ENCODE measurements around the gene RXFP4. TPM values are rescaled to one million over a fixed set of nuclear protein-coding genes. Genes with fewer than 3 reads are reported as not detected.

Gene RXFP4
- total RNA-seq, 1 donor from 2014 or later: not detected

DNA sequence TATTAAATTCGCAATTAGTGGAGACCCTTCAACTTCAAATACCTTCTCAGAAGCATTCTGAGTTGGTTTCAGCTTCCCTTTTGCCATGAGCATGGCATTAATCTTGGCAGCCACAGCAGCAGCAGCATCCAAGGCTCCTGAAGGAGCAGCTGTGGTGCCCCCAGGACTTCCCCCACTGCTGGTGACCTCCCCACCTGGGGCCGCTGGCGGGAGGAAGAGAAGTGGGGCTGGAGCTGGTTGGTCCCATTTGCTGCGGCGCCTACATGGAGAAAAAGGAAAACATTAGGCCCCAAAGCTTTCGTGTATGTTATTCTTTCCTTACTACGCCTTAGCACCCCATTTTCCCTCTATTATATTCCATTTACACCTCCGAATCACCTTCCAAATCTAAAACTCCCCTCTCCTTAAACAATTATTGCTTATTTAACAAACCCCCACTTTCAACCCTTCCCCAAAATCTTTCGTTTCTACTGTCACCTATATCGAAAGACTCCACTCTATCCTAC lies 7.8 kb upstream of the RXFP4 start:
- TF ChIP-seq CTCF (IDR thresholded peaks at IDR 0.05): no peak
- no peak for TF ChIP-seq POLR2AphosphoS5 (IDR thresholded peaks at IDR 0.05; ENCODE audit: insufficient read depth in 1 of 2, low read depth in 1 of 2)
- TF ChIP-seq POLR2A (IDR thresholded peaks at IDR 0.05): no peak
- H3K27me3 ChIP-seq: no peaks in the 10 kb centered on the region
- H3K4me3 ChIP-seq: peak overlapping the region; percentile 85 to 95
- peaks cover 0 to 37% of the 10 kb centered on the region in 2 donors for H3K36me3 ChIP-seq
- H3K4me1 ChIP-seq: peaks cover 55% of the 10 kb centered on the region
- intact Hi-C loops (cut with DNase I): no loop called here
- no peaks in the 10 kb centered on the region for H3K9me3 ChIP-seq
- DNase-seq (ENCODE audit: extremely low spot score in 2 of 2): no peak
- H3K27ac ChIP-seq: peak overlapping the region; percentile 93

- TF ChIP-seq POLR2AphosphoS5 (IDR thresholded peaks at IDR 0.05; ENCODE audit: insufficient read depth in 1 of 2, low read depth in 1 of 2) (peak; percentile 100), POLR2A (IDR thresholded peaks at IDR 0.05) (peak in 1 of 2 donors; percentile 90), CTCF (IDR thresholded peaks at IDR 0.05) (peak in 1 of 3 experiments; percentile 8)
- no peaks in the 10 kb centered on the region for H3K9me3 ChIP-seq
- peak within 1 kb of the TSS; percentile 93 for H3K27ac ChIP-seq
- DNase-seq (ENCODE audit: extremely low spot score in 2 of 2): peak in 1 of 2 donors; percentile 99
- intact Hi-C loops (cut with DNase I): no loop called here
- peaks cover 0 to 30% of the 10 kb centered on the region in 2 donors for H3K36me3 ChIP-seq
- peak within 1 kb of the TSS; percentile 85 to 95 for H3K4me3 ChIP-seq
- peaks cover 53% of the 10 kb centered on the region for H3K4me1 ChIP-seq
- H3K27me3 ChIP-seq: no peaks in the 10 kb centered on the region
Measured at GRCh38 chr1:155934097-155934935, 7.1 kb upstream of the RXFP4 start, which contains the start of gene KHDC4. TSS of gene KHDC4 (minus strand) at chr1:155934413. CDS start at chr1:155934373, 40 bp downstream.

GRCh38 chr1:155934936-155935590 lies 6.4 kb upstream of the RXFP4 start:
- intact Hi-C loops (cut with DNase I): no loop called here
- Histone ChIP-seq H3K9me3 (no peaks in the 10 kb centered on the region), H3K4me1 (peaks cover 48% of the 10 kb centered on the region), H3K27ac (peak overlapping the region; percentile 79), H3K4me3 (peak overlapping the region; percentile 85 to 95), H3K36me3 (peaks cover 0 to 24% of the 10 kb centered on the region in 2 donors), H3K27me3 (no peaks in the 10 kb centered on the region)
- TF ChIP-seq POLR2AphosphoS5 (IDR thresholded peaks at IDR 0.05; ENCODE audit: insufficient read depth in 1 of 2, low read depth in 1 of 2): no peak
- no peak for TF ChIP-seq CTCF (IDR thresholded peaks at IDR 0.05)
- no peak for TF ChIP-seq POLR2A (IDR thresholded peaks at IDR 0.05)
- DNase-seq (ENCODE audit: extremely low spot score in 2 of 2): no peak

- DNase-seq (ENCODE audit: extremely low spot score in 2 of 2): no peak
Measured at GRCh38 chr1:155938220-155938627, 3.2 kb upstream of the RXFP4 start.

More at GRCh38 chr1:155938220-155938627, 3.2 kb upstream of the RXFP4 start:
- Histone ChIP-seq H3K36me3 (no peaks in the 10 kb centered on the region), H3K27me3 (no peaks in the 10 kb centered on the region), H3K27ac (peak overlapping the region; percentile 28), H3K9me3 (no peaks in the 10 kb centered on the region), H3K4me3 (no peak overlapping the region), H3K4me1 (peaks cover 36% of the 10 kb centered on the region)
- intact Hi-C loops (cut with DNase I): no loop called here
- TF ChIP-seq POLR2AphosphoS5 (IDR thresholded peaks at IDR 0.05; ENCODE audit: insufficient read depth in 1 of 2, low read depth in 1 of 2) (peak in 1 of 2 donors; percentile 32), POLR2A (IDR thresholded peaks at IDR 0.05) (no peak), CTCF (IDR thresholded peaks at IDR 0.05) (peak in 2 of 3 experiments; percentile 41 to 45)
